Stimulated activated CD4-positive, alpha-beta T cell treated with anti-CD3 and anti-CD28 coated beads, Interleukin-2, amount 100 ng/mL, for 24 hours (primary cell): ENCODE data around the gene TTC23.
"Not testable (repeated sequence)": the region's sequence is repeated elsewhere in the genome, so short reads cannot be mapped to it uniquely, and the experiment has no call there.

ENCODE experiments used
- DNase-seq, 2 donors: peaks; one replicate each; pipeline ENCODE4 v3.0.0-alpha.2; 2020

TTC23 gene

DNA sequence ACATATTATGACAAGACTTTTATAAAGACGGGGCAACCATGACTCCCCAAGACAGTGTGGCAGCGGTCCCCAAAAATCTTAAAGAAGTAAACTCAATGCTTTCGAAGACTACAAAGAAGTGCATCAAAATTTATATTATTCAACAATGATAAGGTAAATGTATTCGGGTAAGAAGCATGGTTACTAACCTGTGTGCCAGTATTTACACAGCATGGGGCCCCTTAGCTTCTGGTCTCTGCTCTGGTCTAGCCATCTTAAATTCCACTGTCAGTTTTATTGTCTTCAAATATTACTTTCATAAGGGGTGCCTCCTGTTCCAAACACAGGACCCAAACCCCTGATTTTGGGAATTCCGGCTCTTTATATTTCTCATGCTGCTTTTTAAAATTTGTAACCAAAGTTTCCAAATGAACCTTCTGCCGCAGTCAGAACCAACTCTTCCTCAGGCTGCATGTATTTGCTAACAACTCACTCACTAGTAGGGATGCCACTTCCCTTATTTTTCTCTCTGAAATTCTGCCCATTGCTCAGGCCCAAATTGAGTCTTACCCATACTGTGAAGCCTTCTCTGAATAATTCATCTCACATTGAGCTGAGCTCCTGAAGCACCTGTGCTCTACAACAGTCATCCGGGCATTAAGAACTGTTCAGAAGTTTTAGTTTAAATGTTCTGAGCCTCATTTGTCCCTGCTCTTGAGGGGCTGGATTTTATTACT is 1.2 kb downstream of the TTC23 start:
- DNase-seq = no peak

- no peak for DNase-seq
These were observed 2.3 kb downstream of the TTC23 start for GRCh38 chr15:99247062-99247461.

- DNase-seq = no peak
These were observed 5.1 kb downstream of the TTC23 start for GRCh38 chr15:99244306-99244705.

GRCh38 chr15:99241752-99242151 is 7.6 kb downstream of the TTC23 start:
- DNase-seq = no peak

GRCh38 chr15:99239545-99240198 is 9.7 kb downstream of the TTC23 start:
- no peak for DNase-seq

- no peak for DNase-seq
These were observed 10.5 kb downstream of the TTC23 start for GRCh38 chr15:99238849-99239248.

GRCh38 chr15:99234160-99234559 is 15.2 kb downstream of the TTC23 start:
- not testable (repeated sequence) for DNase-seq

GRCh38 chr15:99232740-99233139 is 16.6 kb downstream of the TTC23 start:
- no peak for DNase-seq

DNA sequence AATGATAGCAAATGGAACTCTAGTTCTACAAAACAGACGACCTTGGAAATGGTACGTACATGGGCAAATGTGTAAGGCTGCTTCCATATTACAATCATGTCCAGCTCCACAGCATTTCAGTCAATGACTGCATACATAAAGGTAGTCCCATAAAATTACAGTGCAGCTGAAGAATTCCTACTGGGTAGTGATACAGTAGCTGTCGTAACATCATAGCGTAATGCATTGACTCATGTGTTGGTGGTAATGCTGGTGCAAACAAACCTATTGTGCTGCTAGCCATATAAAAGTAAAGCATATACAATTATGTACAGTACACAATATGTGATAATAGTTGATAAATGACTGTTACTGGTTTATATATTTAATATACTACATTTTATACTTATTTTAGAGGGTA is 18.5 kb downstream of the TTC23 start:
- no peak for DNase-seq

DNA sequence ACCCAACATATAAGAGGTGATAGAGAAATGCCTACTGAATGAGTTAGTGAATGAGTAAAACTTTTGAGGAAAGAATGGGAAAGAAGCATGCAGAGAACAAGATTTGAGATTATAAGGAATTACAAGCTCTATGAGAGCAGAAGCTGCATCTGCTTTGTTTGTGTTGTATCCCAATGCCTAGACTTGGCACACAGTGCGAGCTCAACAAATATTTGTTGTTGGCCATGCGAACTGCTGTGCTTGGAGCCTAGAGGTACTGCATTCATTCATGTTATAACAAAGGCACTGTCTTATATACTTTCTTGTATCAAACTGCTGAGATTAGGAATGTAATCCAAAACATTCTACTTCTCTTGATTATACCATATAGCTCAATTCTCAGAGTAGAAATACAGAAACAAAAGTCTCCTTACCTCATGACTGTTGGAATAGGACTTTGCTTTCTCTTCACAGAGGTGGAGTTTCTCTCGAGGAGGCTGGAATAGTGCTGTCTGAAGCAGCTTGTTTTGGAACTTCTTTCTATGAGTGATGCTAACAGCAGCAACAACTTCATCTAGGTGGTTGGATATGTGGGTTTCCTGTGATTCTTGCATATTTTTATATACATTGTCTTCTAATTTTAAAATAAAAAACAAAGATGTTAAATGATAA is 21.1 kb downstream of the TTC23 start:
- DNase-seq = no peak

DNA sequence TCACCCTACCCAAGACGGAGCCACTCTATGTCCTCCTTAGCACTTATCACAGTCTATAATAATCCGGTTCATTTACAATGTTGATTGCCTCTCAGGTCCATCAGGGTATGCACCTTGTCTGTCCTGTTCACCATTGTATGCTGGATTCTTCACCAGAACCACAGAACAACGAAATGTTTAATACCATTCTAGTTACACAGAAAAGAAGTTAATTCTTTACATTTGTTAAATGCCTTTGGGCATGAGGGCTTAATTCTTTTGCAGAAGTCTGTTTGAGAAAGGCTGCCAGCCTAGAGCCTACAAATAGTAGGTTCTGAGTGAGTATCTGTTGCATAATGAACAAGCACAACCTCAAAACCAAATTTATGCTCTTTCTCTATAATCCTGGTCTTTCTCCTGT is 22.6 kb downstream of the TTC23 start:
- no peak for DNase-seq

GRCh38 chr15:99224372-99225214 is 24.8 kb downstream of the TTC23 start:
- DNase-seq = no peak

- DNase-seq = peak; percentile 62 to 75
These were observed 36.1 kb downstream of the TTC23 start for GRCh38 chr15:99213187-99213811.

GRCh38 chr15:99212406-99212805 is 37.0 kb downstream of the TTC23 start:
- DNase-seq = no peak

DNA sequence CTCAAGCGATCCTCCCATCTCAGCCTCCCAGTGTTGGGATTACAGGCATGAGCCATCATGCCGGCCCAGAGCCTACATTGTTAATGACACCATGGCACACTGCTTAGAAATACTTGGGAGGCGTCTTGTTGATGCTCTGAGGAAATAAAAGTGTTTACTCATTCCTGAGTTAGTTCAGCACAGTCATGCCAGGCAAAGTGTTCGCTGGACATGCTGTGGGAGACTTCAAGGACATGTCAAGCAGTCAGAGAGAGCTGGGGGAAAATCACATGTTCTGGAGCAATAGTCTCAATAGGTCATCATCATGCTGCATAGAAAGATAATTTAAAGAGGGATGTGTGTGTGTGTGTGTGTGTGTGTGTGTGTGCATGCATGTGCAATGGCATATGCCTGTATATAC is 37.5 kb downstream of the TTC23 start:
- no peak for DNase-seq

DNA sequence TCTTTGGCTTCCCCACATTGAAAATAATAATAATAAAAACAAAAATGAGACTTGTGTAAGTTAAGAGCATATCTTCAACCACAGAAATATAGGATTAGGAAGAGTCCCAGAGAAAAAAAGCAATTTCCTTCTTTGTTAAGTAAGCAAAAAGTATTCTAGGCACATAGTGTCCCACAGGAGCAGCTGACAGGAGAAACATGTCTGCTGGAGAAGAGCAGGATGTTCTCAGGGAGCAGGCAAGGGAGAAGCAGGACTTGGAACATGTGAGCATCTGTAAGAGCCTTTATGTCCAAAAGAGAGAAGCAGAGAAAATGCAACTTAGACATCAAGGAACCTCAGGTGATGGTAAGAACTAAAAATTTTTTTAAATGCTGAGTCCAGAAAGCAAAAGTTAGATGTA is 39.0 kb downstream of the TTC23 start:
- DNase-seq = no peak

DNA sequence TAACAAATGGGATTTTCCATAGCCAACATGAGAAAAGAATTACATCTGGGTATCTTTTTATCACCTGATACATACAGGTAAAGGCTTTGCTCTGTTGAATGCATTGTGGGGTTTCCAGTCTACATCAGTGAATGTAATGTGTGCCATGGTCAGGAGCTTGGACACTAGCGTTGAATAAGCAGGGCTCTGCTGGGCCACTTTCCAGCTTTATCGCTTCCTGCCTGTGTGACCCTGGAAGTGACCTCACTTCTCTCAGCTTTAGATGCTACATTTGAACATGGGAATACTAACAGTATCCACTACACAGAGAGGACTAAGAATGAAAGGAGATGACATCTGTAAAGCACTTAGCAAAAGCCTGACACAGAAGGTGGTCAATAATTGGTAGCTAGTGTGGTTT is 40.1 kb downstream of the TTC23 start:
- no peak for DNase-seq

GRCh38 chr15:99207672-99208071 is 41.7 kb downstream of the TTC23 start:
- DNase-seq = no peak

- DNase-seq = no peak
These were observed 47.2 kb downstream of the TTC23 start for GRCh38 chr15:99202176-99202552.

DNA sequence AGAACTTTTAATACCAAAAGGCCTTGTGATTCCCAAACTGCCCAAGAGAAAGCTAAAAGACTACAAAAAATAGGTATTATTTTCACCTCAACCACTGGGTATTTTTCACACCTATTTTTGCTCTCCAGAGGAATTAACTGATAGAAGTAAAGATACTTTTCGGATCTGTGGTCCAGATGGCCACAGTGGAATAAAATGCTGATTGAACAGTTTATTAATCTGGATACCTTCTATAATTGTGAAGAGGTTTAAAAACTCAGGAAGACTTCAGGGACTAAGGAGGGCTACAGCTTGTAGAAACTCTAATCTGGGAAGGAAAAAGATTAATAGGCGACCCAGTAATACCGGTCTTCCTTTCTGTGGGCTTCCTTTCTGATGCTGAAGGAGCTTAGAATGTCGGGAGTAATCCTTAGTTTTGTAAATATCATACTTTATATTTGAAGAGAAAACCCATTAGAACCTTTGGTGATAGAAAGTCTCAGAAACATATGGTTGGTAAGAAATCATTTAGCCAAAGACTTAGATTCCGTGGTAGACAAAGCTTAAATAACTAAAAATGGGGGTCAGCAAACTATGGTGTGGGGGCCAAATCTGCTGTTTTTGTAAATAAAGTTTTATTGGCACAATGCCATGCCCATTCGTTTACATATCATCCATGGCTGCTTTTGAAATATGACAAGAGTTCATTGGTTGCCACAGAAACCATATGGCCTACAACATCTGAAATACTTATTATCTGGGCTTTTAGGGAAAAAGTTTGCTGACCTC is 47.8 kb downstream of the TTC23 start:
- DNase-seq = no peak

DNA sequence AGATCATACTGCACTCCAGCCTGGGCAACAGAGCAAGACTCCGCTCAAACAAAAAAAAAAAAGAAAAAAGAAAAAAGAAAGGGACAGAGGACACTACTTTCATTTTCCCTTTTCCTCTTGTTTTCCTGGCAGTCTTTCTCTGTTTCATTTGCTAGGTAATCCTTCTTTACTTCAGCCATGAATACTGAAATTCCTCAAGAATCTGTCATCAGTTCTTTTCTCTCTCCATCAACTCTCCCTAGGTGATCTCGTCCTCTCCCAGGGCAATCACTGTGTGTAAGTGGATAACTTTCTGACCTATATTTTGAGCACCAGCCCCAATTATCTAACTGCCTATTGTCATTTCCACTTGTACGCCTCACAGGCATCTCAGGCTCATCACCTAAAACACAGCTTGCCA is 51.5 kb downstream of the TTC23 start:
- no peak for DNase-seq

- not testable (repeated sequence) for DNase-seq
These were observed 57.2 kb downstream of the TTC23 start for GRCh38 chr15:99192181-99192580.
